ENCODE data around the gene KLHDC4. TPM values are rescaled to one million over a fixed set of nuclear protein-coding genes. Genes with fewer than 3 reads are reported as not detected.

The KLHDC4 gene
- total RNA-seq, 1 experiment from 2014 or later, result 41.2 TPM

GRCh38 chr16:87675111-87675719 is 90.6 kb downstream of the KLHDC4 start:
- no peak for DNase-seq (ENCODE audit: low spot score)
- in situ Hi-C loops (cut with HindIII; ENCODE audit: low sequenced_read_pairs), result no loop called here

- no peak for DNase-seq (ENCODE audit: low spot score)
- in situ Hi-C loops (cut with HindIII; ENCODE audit: low sequenced_read_pairs), result no loop called here
Observed at GRCh38 chr16:87674419-87674818, 91.4 kb downstream of the KLHDC4 start.

- no peak for DNase-seq (ENCODE audit: low spot score)
- in situ Hi-C loops (cut with HindIII; ENCODE audit: low sequenced_read_pairs), result no loop called here
Observed at GRCh38 chr16:87671715-87672270, 94.0 kb downstream of the KLHDC4 start.

- DNase-seq (ENCODE audit: low spot score), result no peak
- in situ Hi-C loops (cut with HindIII; ENCODE audit: low sequenced_read_pairs), result no loop called here
Observed at GRCh38 chr16:87671221-87671620, 94.6 kb downstream of the KLHDC4 start.

GRCh38 chr16:87669672-87670071 is 96.1 kb downstream of the KLHDC4 start:
- DNase-seq (ENCODE audit: low spot score), result no peak
- in situ Hi-C loops (cut with HindIII; ENCODE audit: low sequenced_read_pairs), result no loop called here

- in situ Hi-C loops (cut with HindIII; ENCODE audit: low sequenced_read_pairs), result no loop called here
- no peak for DNase-seq (ENCODE audit: low spot score)
Observed at GRCh38 chr16:87667946-87668345, 97.8 kb downstream of the KLHDC4 start.

GRCh38 chr16:87667443-87667842 is 98.3 kb downstream of the KLHDC4 start:
- no peak for DNase-seq (ENCODE audit: low spot score)
- in situ Hi-C loops (cut with HindIII; ENCODE audit: low sequenced_read_pairs), result no loop called here

- in situ Hi-C loops (cut with HindIII; ENCODE audit: low sequenced_read_pairs), result no loop called here
- DNase-seq (ENCODE audit: low spot score), result no peak
Observed at GRCh38 chr16:87666919-87667318, 98.9 kb downstream of the KLHDC4 start.

- no peak for DNase-seq (ENCODE audit: low spot score)
- in situ Hi-C loops (cut with HindIII; ENCODE audit: low sequenced_read_pairs), result no loop called here
Observed at GRCh38 chr16:87665193-87665592, 100.6 kb downstream of the KLHDC4 start.

- DNase-seq (ENCODE audit: low spot score), result peak; percentile 50
- in situ Hi-C loops (cut with HindIII; ENCODE audit: low sequenced_read_pairs), result no loop called here
Observed at GRCh38 chr16:87664792-87665191, 101.0 kb downstream of the KLHDC4 start.

- DNase-seq (ENCODE audit: low spot score), result no peak
- in situ Hi-C loops (cut with HindIII; ENCODE audit: low sequenced_read_pairs), result no loop called here
Observed at GRCh38 chr16:87662254-87663204, 103.3 kb downstream of the KLHDC4 start.

- DNase-seq (ENCODE audit: low spot score), result no peak
- in situ Hi-C loops (cut with HindIII; ENCODE audit: low sequenced_read_pairs), result no loop called here
Observed at GRCh38 chr16:87661561-87661960, 104.2 kb downstream of the KLHDC4 start.

- DNase-seq (ENCODE audit: low spot score), result no peak
- in situ Hi-C loops (cut with HindIII; ENCODE audit: low sequenced_read_pairs), result no loop called here
Observed at GRCh38 chr16:87658564-87659225, 107.1 kb downstream of the KLHDC4 start.

Other genes starting within 250 kb of the KLHDC4 start
- gene JPH3, start 163.5 kb downstream of the KLHDC4 start, total RNA-seq (2014; rRNA removed; shearing (Covaris generic)), result 22.1 and 30.0 TPM in 2 replicates
- 25.5 and 25.7 TPM in 2 replicates for gene SLC7A5, start 103.5 kb upstream of the KLHDC4 start, total RNA-seq (2014; rRNA removed; shearing (Covaris generic))
- not detected in 2 replicates for gene CA5A, start 170.5 kb upstream of the KLHDC4 start, total RNA-seq (2014; rRNA removed; shearing (Covaris generic))
- gene BANP, start 185.4 kb upstream of the KLHDC4 start, total RNA-seq (2014; rRNA removed; shearing (Covaris generic)), result 18.3 and 28.4 TPM in 2 replicates